Sciatic nerve (tissue), 2 donors: ENCODE measurements around the gene FAM170B. TPM values are rescaled to one million over a fixed set of nuclear protein-coding genes. Genes with fewer than 3 reads are reported as not detected.

Source experiments
- ATAC-seq: fragments of 200-7000 bp; cut with Tn5 transposase; one replicate; pipeline ENCODE4 v1.9.1; 2020; ENCODE audit warnings: mild to moderate bottlenecking, moderate library complexity
- DNase-seq: peaks from one replicate; pipeline ENCODE4 v3.0.0-alpha.2; 2020; ENCODE audit warnings: low spot score
- intact Hi-C: fragments of 100-400 bp; cut with DNase I; formaldehyde crosslinking; loops from one replicate; pipeline ENCODE4 v1.14.2; 2022
- total RNA-seq: library from RNA; stranded (reverse); fragmentation: NEBNext Ultra II Directional; extraction: Animal tissue kit (Norgen Biotek cat#: 25700); gene quantifications from one replicate; pipeline ENCODE4 v1.2.1, GENCODE V29; 2021
- donor health status: DM: no; HTN: no; CAD: no.
- donor health status: DM: no; HTN: no; CAD: no.

FAM170B gene
- total RNA-seq, 1 donor from 2014 or later, result not detected

- ATAC-seq, result no peak
- DNase-seq, result peak; percentile 30
- intact Hi-C loops, result no loop called here
These were observed 41.3 kb downstream of the FAM170B start for GRCh38 chr10:49092477-49092876.

- peak; percentile 34 for DNase-seq
- intact Hi-C loops, result no loop called here
These were observed 42.2 kb downstream of the FAM170B start for GRCh38 chr10:49091450-49092210.

GRCh38 chr10:49090696-49091380 is 43.0 kb downstream of the FAM170B start:
- intact Hi-C loops, result no loop called here
- DNase-seq, result peak; percentile 36
- no peak for ATAC-seq

More at GRCh38 chr10:49091450-49092210, 42.2 kb downstream of the FAM170B start:
- ATAC-seq, result no peak

GRCh38 chr10:49090189-49090575 is 43.6 kb downstream of the FAM170B start:
- ATAC-seq, result peak; percentile 33
- peak; percentile 26 for DNase-seq
- intact Hi-C loops, result no loop called here

- peak; percentile 44 for DNase-seq
These were observed 44.1 kb downstream of the FAM170B start for GRCh38 chr10:49089557-49090188.

GRCh38 chr10:49089152-49089551 is 44.7 kb downstream of the FAM170B start:
- intact Hi-C loops, result no loop called here
- DNase-seq (no peak), ATAC-seq (no peak)

More at GRCh38 chr10:49089557-49090188, 44.1 kb downstream of the FAM170B start:
- peak; percentile 68 for ATAC-seq
- intact Hi-C loops, result no loop called here

- DNase-seq (no peak), ATAC-seq (no peak)
- intact Hi-C loops, result no loop called here
These were observed 46.9 kb downstream of the FAM170B start for GRCh38 chr10:49086889-49087288.

- DNase-seq (peak; percentile 77), ATAC-seq (peak; percentile 94)
- intact Hi-C loops, result no loop called here
These were observed 50.6 kb downstream of the FAM170B start for GRCh38 chr10:49083261-49083660.

- ATAC-seq (peak; percentile 3), DNase-seq (no peak)
- intact Hi-C loops, result no loop called here
These were observed 51.1 kb downstream of the FAM170B start for GRCh38 chr10:49082766-49083165.

- no peak for DNase-seq
- intact Hi-C loops, result no loop called here
- ATAC-seq, result peak; percentile 21
These were observed 52.1 kb downstream of the FAM170B start for GRCh38 chr10:49081547-49082275.

Other genes starting within 250 kb of the FAM170B start
- not detected for gene LRRC18, start 194.2 kb downstream of the FAM170B start, total RNA-seq
- 16.4 TPM for gene VSTM4, start 18.5 kb downstream of the FAM170B start, total RNA-seq
- 35.1 TPM for gene TMEM273, start 54.4 kb upstream of the FAM170B start, total RNA-seq
- 0.18 TPM for gene C10orf71, start 165.1 kb upstream of the FAM170B start, total RNA-seq